Muscle of leg (tissue), 11 donors: ENCODE measurements around the gene SDK1. TPM values are rescaled to one million over a fixed set of nuclear protein-coding genes. Genes with fewer than 3 reads are reported as not detected.
A peak's percentile ranks its signal among the peaks of the same experiment; 100 is the strongest.

ENCODE experiments used
- DNase-seq: peaks from one replicate; pipeline ENCODE4 v3.0.0; 2013
- H3K27ac ChIP-seq: one replicate; pipeline ENCODE4 v1.5.1; 2013; ENCODE audit warnings: mild to moderate bottlenecking, low read length, control low read depth
- H3K27me3 ChIP-seq: one replicate; pipeline ENCODE4 v1.6.1; 2013; ENCODE audit warnings: low read length; ENCODE audit not compliant: control insufficient read depth, insufficient read depth
- H3K36me3 ChIP-seq: one replicate; pipeline ENCODE4 v1.6.1; 2013; ENCODE audit warnings: low read length; ENCODE audit not compliant: control insufficient read depth, insufficient read depth
- H3K4me1 ChIP-seq: one replicate; pipeline ENCODE4 v1.6.1; 2013; ENCODE audit warnings: low read length; ENCODE audit not compliant: control insufficient read depth, insufficient read depth
- H3K4me3 ChIP-seq: one replicate; pipeline ENCODE4 v1.5.1; 2013; ENCODE audit warnings: low read length, control low read depth
- H3K9me3 ChIP-seq: replicated peaks from 2 replicates; pipeline ENCODE4 v1.6.1; 2013; ENCODE audit warnings: low read depth, low read length; ENCODE audit not compliant: control insufficient read depth
- WGBS: methylation state at CpG from one replicate; pipeline ENCODE4 v1.1.5; 2013; ENCODE audit warnings: missing lambda C conversion rate; ENCODE audit not compliant: insufficient coverage; 5-methylcytosine and 5-hydroxymethylcytosine counted together
- polyA plus RNA-seq, 8 donors: library from polyadenylated mRNA; unstranded; fragments of 120-200 nt; gene quantifications; one replicate each; pipeline versions ENCODE4 v1.2.1 to v1.2.3, GENCODE V29; 2013; ENCODE audit warnings: inconsistent platforms in 1 of 8, low replicate concordance in 1 of 8; ENCODE audit not compliant: insufficient read length in 8 of 8, insufficient read depth in 1 of 8
- total RNA-seq: library from RNA; stranded (reverse); fragments of 120-200 nt; gene quantifications from one replicate; pipeline ENCODE4 v1.2.4, GENCODE V29; 2013

Gene SDK1
- total and polyA plus RNA-seq, 9 donors: 2.3 to 6.4 (median 3.6) TPM

DNA sequence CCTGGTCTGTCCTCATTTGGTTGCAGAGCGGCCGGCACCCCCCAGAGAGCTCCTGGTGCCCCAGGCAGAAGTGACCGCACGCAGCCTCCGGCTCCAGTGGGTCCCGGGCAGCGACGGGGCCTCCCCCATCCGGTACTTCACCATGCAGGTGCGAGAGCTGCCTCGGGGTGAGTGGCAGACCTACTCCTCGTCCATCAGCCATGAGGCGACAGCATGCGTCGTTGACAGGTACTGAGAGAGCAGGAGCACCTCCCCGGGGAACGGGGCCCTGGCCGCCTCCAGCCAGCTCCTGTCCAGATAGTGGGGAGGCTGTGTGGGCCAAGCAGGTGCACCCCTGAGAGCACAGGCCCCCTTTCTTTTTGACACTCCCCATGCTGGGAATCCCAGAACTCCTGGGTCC is 848.2 kb downstream of the SDK1 start:
- Histone ChIP-seq H3K9me3 (no peaks in the 10 kb centered on the region), H3K4me1 (peaks cover 16% of the 10 kb centered on the region), H3K36me3 (no peaks in the 10 kb centered on the region), H3K27ac (no peak overlapping the region), H3K4me3 (no peak overlapping the region), H3K27me3 (peaks cover 4% of the 10 kb centered on the region)
- no peak for DNase-seq
- 75% methylated on average over 18 of the region's 18 CpGs for WGBS

DNA sequence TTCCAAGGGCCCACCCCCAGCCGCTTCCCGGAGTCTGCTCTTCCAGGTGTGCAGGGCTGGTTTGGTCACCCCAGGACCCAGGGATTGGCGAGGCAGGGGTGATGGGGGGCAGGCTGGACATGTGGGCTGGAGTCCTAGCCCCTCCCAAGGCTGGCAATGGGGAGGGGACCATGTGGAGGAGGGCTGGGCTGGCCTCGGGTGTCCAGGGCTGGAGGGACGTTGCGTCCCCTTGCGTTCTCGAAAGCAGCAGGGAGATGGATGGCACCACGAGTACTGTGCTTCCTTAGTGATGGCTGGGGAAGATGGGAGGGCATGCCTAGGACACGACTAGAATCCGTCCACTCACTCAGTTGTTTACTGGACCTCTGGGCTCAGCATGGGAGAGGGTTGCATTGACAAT is 848.6 kb downstream of the SDK1 start:
- no peak for DNase-seq
- H3K9me3 ChIP-seq: no peaks in the 10 kb centered on the region
- no peak overlapping the region for H3K27ac ChIP-seq
- H3K27me3 ChIP-seq: peaks cover 3% of the 10 kb centered on the region
- peaks cover 12% of the 10 kb centered on the region for H3K4me1 ChIP-seq
- no peaks in the 10 kb centered on the region for H3K36me3 ChIP-seq
- WGBS: 86% methylated on average over 8 of the region's 11 CpGs
- H3K4me3 ChIP-seq: no peak overlapping the region

DNA sequence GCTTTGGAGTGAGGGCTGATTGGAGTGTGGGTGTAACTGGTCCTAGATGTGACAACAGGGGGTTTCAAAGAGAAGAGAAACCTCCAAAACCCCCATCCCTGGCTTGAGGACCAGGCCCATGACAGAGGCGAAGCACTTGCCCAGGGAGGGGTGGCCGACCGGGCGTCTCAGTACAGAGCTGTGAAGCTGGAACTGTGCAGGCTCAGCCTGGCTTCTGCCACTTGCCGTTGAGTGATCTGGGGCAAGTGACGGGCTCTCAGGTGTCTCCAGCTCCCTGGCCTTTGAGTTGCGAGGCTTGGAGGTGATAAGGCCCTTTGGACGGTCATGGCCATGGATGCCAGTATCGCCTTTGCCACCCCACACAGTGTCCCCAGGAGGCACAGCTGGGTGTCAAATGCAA is 849.7 kb downstream of the SDK1 start:
- Histone ChIP-seq H3K27me3 (no peaks in the 10 kb centered on the region), H3K27ac (no peak overlapping the region), H3K4me1 (peaks cover 2% of the 10 kb centered on the region), H3K9me3 (no peaks in the 10 kb centered on the region), H3K4me3 (no peak overlapping the region), H3K36me3 (no peaks in the 10 kb centered on the region)
- 100% methylated on average over 9 of the region's 9 CpGs for WGBS
- DNase-seq: no peak

DNA sequence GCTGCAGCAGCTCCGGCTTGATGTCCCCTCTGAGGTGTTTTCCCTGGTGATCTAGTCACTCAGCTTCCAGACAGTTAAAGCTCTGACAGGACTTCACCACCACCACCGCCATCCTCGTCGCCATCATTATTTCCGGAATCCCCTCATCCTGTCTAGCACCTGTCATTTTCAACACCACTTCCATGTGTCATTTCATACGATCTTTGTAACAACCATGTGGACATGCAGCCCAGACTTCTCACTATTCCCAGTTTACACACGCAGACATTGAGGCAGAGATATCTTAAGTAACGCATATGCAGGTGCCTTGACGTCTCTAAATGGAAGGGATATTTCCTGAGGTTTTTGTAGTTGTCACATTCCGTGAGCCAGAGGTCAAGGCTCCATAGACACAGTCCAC is 850.5 kb downstream of the SDK1 start:
- H3K27ac ChIP-seq: no peak overlapping the region
- H3K4me1 ChIP-seq: peaks cover 2% of the 10 kb centered on the region
- no peak overlapping the region for H3K4me3 ChIP-seq
- no peaks in the 10 kb centered on the region for H3K9me3 ChIP-seq
- no peaks in the 10 kb centered on the region for H3K27me3 ChIP-seq
- 78% methylated on average over 8 of the region's 10 CpGs for WGBS
- DNase-seq: no peak
- H3K36me3 ChIP-seq: no peaks in the 10 kb centered on the region

DNA sequence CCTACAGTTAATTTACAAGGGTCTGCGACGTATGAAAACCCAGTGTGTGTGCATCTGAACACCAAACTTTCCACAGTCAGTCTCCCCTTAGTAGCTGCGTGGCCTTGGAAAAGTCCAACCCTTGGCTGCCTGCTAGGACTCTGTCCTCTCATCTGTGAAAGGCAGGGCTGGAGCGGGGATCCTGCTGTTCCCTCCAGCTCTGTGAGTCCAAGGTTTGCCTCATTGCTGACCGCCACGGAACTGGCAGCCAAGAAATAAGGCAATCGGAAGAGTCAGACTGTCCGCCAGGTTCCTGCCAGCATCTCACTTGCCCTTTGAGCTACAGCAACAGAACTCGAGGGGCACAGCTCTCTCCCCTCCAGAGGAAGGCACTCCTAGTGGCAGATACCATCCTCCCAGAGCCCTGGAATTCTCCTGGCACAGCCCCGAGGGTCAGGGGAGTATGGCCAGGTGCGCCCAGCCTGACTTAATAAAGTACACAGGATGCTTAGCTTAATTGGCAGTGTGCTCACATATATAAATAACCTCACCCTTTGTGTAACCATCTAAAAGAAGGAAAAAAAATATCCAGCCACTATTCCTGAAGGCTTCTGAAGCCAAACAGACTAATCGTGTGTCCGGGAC is 851.0 kb downstream of the SDK1 start:
- Histone ChIP-seq H3K4me3 (no peak overlapping the region), H3K36me3 (no peaks in the 10 kb centered on the region), H3K27me3 (no peaks in the 10 kb centered on the region), H3K9me3 (no peaks in the 10 kb centered on the region), H3K4me1 (peaks cover 2% of the 10 kb centered on the region), H3K27ac (no peak overlapping the region)
- DNase-seq: peak; percentile 32
- WGBS: 63% methylated on average over 6 of the region's 13 CpGs

DNA sequence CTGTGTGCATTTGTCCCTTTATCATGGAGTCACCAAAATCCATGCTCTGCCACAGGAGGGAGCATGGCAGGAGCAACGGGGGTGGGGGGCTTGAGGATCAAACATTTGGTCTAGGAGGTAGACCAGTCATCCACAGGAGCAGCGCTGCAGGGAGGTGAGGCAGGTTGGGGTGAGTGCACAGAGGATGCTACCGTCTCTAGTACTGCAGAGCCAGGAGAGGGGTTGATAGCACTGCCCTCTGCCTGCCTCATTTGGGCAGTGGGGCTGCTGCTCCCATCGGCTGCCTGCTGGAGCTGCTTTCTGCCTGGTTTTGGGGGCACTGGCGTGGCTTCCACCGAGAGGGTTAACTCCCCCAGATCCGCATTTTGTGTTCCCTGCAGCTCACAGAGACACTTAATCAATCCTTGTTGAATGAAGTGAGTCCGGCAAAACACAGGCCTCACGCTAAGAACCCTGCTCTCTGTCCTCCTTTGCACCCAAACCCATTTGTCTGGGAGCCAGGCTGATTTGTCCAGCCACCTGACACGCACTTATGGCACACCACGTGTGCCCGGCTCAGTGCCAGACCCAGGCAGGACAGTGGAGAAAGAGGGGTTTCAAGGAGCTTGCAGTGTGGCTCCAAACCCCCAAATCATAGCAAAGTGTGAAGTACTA is 854.0 kb downstream of the SDK1 start:
- 80% methylated on average over 9 of the region's 12 CpGs for WGBS

DNA sequence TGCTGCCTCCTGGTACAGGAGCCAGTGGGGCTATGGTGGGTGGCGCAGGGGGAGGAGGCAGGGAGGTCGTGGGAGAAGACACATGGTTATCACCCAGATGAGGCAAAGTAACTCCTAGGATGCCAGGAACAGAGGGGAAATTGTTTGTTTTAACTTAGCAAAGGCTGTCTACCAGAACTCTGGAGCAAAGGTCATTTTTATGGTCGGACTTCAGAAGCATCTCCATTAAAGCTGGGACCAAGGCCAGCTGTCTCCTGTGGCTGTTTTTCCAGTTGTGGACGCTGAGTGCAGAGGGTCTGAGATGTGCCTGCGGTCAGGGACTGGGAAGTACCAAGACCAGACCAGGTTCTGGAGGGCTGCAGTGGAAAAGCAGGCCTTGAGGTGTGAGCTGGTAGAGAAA is 855.1 kb downstream of the SDK1 start:
- Histone ChIP-seq H3K27ac (no peak overlapping the region), H3K4me1 (peaks cover 21% of the 10 kb centered on the region), H3K9me3 (no peaks in the 10 kb centered on the region), H3K4me3 (no peak overlapping the region), H3K27me3 (no peaks in the 10 kb centered on the region), H3K36me3 (no peaks in the 10 kb centered on the region)
- 70% methylated on average over 5 of the region's 5 CpGs for WGBS
- DNase-seq: no peak

More for the DNA sequence above, 854.0 kb downstream of the SDK1 start:
- no peak overlapping the region for H3K27ac ChIP-seq
- no peak for DNase-seq
- peaks cover 21% of the 10 kb centered on the region for H3K4me1 ChIP-seq
- H3K4me3 ChIP-seq: no peak overlapping the region
- no peaks in the 10 kb centered on the region for H3K36me3 ChIP-seq
- no peaks in the 10 kb centered on the region for H3K27me3 ChIP-seq
- H3K9me3 ChIP-seq: no peaks in the 10 kb centered on the region

DNA sequence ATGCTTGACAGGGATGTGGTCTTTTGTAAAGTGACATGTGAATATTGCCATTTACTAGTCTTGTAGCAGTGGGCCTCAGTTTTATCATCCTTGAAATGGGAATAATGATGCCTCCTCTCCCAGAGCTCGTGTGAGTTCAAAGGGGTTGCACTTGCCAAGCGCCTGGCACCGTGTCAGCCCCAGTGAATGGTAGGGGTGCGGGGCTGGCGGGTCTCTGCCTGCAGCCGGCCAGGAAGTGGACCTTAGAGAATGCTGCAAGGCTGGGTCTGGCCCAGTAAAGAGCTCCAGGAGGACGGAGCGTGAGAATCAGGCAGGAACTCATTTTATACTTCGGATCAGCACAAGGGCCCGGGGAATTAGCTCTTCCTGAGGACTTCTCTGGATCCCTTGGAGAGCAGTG is 856.6 kb downstream of the SDK1 start:
- Histone ChIP-seq H3K27ac (no peak overlapping the region), H3K36me3 (no peaks in the 10 kb centered on the region), H3K4me1 (peaks cover 30% of the 10 kb centered on the region), H3K9me3 (no peaks in the 10 kb centered on the region), H3K27me3 (no peaks in the 10 kb centered on the region), H3K4me3 (no peak overlapping the region)
- 81% methylated on average over 6 of the region's 10 CpGs for WGBS
- no peak for DNase-seq

DNA sequence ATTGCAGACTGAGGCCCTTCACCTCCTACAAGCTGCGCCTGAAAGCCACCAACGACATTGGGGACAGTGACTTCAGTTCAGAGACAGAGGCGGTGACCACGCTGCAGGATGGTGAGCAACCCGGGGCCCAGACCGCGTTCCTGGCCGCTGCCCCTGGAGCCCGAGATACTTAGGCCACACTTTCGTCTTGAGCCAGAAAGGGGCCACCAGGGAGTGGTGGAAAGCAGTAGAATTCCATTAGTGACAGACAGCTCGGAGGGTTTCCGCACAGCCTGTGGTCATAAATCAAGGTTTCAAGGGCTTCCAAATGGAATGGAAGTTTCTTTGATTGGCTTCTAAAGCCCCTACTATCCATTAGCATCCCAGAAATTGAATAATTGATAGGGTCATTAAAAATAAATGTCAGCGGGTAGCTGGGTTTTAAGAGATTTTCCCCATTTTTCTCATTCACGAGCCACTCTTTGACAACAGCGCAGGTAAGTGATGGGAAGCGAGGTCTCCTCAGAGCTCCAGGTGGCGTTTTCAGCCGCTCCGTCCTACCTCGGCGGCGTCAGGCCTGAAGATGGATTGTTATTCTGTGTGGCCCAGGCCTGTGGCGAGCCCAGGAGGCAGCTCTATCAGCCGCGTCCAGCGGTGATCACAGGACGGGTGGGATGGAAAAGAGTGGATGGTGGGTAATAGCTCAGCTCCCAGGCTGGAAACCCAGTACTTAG is 857.5 kb downstream of the SDK1 start:
- Histone ChIP-seq H3K27ac (peak overlapping the region; percentile 67), H3K36me3 (no peaks in the 10 kb centered on the region), H3K27me3 (no peaks in the 10 kb centered on the region), H3K9me3 (no peaks in the 10 kb centered on the region), H3K4me3 (no peak overlapping the region), H3K4me1 (peaks cover 40% of the 10 kb centered on the region)
- no peak for DNase-seq
- 82% methylated on average over 8 of the region's 27 CpGs for WGBS

DNA sequence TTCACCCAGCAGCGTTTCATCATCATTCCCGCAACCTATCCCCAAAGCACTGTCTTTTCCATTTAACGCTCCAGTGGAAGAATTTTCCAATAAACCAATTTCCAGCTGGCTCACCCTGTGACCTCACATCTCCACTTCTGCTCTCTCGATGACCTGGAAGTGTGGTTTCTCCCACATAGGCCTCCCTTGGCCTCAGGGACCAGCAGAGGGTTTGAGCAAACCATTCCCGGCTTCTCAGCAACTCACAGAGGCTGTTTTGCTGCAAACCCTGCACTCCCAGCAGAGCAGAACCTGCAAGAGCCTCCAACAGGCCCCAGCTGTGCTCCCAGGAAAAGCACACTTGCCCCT is 858.1 kb downstream of the SDK1 start:
- no peaks in the 10 kb centered on the region for H3K27me3 ChIP-seq
- peaks cover 40% of the 10 kb centered on the region for H3K4me1 ChIP-seq
- H3K27ac ChIP-seq: peak overlapping the region; percentile 67
- no peaks in the 10 kb centered on the region for H3K9me3 ChIP-seq
- no peaks in the 10 kb centered on the region for H3K36me3 ChIP-seq
- no peak overlapping the region for H3K4me3 ChIP-seq
- DNase-seq: peak; percentile 86
- 16% methylated on average over 5 of the region's 5 CpGs for WGBS
